Astrocyte (in vitro differentiated cells and primary cell): Measurements from ENCODE around the gene CCDC85B. TPM values are rescaled to one million over a fixed set of nuclear protein-coding genes. Genes with fewer than 3 reads are reported as not detected.

Experiments
- DNase-seq: peaks from one replicate; pipeline ENCODE4 v3.0.0-alpha.2; 2010; ENCODE audit warnings: low read depth
- FAIRE-seq: peaks from 2 replicates; lab custom pipeline; 2011; peaks lifted over from hg19 to GRCh38; lab: Jason Lieb, UNC
- H2AFZ ChIP-seq: 2 replicates; pipeline ENCODE4 v1.6.0; 2012; ENCODE audit warnings: low read depth, low read length, inconsistent platforms
- H3K27ac ChIP-seq: 2 replicates; pipeline ENCODE4 v1.5.1; 2011; ENCODE audit warnings: low read depth, low read length, inconsistent platforms
- H3K27me3 ChIP-seq: 2 replicates; pipeline ENCODE4 v1.6.0; 2011; ENCODE audit warnings: low read length, inconsistent platforms; ENCODE audit not compliant: insufficient read depth
- H3K36me3 ChIP-seq: 2 replicates; pipeline ENCODE4 v1.5.1; 2011; ENCODE audit warnings: low read length, inconsistent platforms; ENCODE audit not compliant: insufficient read depth
- H3K4me1 ChIP-seq: 2 replicates; pipeline ENCODE4 v1.5.1; 2011; ENCODE audit warnings: low read length, inconsistent platforms; ENCODE audit not compliant: insufficient read depth
- H3K4me2 ChIP-seq: 2 replicates; pipeline ENCODE4 v1.6.0; 2012; ENCODE audit warnings: low read length, inconsistent platforms
- H3K4me3 ChIP-seq: 2 replicates; pipeline ENCODE4 v1.5.1; 2011; ENCODE audit warnings: low read depth, mild to moderate bottlenecking, low read length, inconsistent platforms; ENCODE audit not compliant: insufficient read depth
- H3K79me2 ChIP-seq: 2 replicates; pipeline ENCODE4 v1.6.0; 2012; ENCODE audit warnings: mild to moderate bottlenecking, low read length, inconsistent platforms; ENCODE audit not compliant: insufficient read depth
- H3K9ac ChIP-seq: 2 replicates; pipeline ENCODE4 v1.6.0; 2012; ENCODE audit warnings: mild to moderate bottlenecking, low read length, inconsistent platforms
- H3K9me3 ChIP-seq: 2 replicates; pipeline ENCODE4 v1.5.1; 2012; ENCODE audit warnings: low read depth, mild to moderate bottlenecking, low read length, inconsistent platforms; ENCODE audit not compliant: insufficient read depth
- H4K20me1 ChIP-seq: 2 replicates; pipeline ENCODE4 v1.6.0; 2012; ENCODE audit warnings: low read length, inconsistent platforms; ENCODE audit not compliant: insufficient read depth
- H3K27ac Mint-ChIP-seq: one replicate; pipeline ENCODE4 v1.8.0; 2021; ENCODE audit warnings: mild to moderate bottlenecking, mixed read lengths; ENCODE audit not compliant: unreplicated experiment
- H3K27me3 Mint-ChIP-seq: one replicate; pipeline ENCODE4 v1.8.0; 2021; ENCODE audit warnings: low read depth, mixed read lengths; ENCODE audit not compliant: unreplicated experiment
- H3K36me3 Mint-ChIP-seq: one replicate; pipeline ENCODE4 v1.8.0; 2021; ENCODE audit warnings: low read depth, mixed read lengths; ENCODE audit not compliant: unreplicated experiment
- H3K4me1 Mint-ChIP-seq: one replicate; pipeline ENCODE4 v1.8.0; 2021; ENCODE audit warnings: low read depth, mixed read lengths; ENCODE audit not compliant: unreplicated experiment
- H3K4me3 Mint-ChIP-seq: one replicate; pipeline ENCODE4 v1.8.0; 2021; ENCODE audit warnings: mild to moderate bottlenecking, moderate library complexity, mixed read lengths; ENCODE audit not compliant: unreplicated experiment
- H3K9me3 Mint-ChIP-seq: one replicate; pipeline ENCODE4 v1.8.0; 2021; ENCODE audit warnings: mild to moderate bottlenecking, mixed read lengths; ENCODE audit not compliant: unreplicated experiment
- CTCF ChIP-seq: IDR thresholded peaks from 2 replicates; pipeline ENCODE4 v1.5.1; 2011; ENCODE audit warnings: low read depth, mild to moderate bottlenecking, inconsistent platforms, low read length, moderate library complexity; ENCODE audit not compliant: insufficient read depth
- EZH2 ChIP-seq: IDR thresholded peaks from 2 replicates; pipeline ENCODE4 v1.6.1; 2012; ENCODE audit warnings: mild to moderate bottlenecking, low read length, inconsistent platforms; ENCODE audit not compliant: insufficient read depth
- total RNA-seq: library from RNA; stranded (reverse); gene quantifications from 2 replicates; pipeline ENCODE4 v1.2.1, GENCODE V29; 2021

CCDC85B gene
- total RNA-seq, 1 donor from 2014 or later = 31.4 TPM

- no peak overlapping the region for H3K4me3 ChIP-seq
- H3K27ac Mint-ChIP-seq = no peak overlapping the region
- FAIRE-seq = no peak
These were observed 41.5 kb downstream of the CCDC85B start for GRCh38 chr11:65931773-65932557.

GRCh38 chr11:65932558-65932919, 42.1 kb downstream of the CCDC85B start:
- Histone ChIP-seq H3K36me3 (no peaks in the 10 kb centered on the region), H3K27ac (no peak overlapping the region), H3K9ac (no peak overlapping the region), H4K20me1 (no peaks in the 10 kb centered on the region), H3K27me3 (no peaks in the 10 kb centered on the region), H3K4me1 (peaks cover 7% of the 10 kb centered on the region), H3K4me2 (no peak overlapping the region), H3K9me3 (no peaks in the 10 kb centered on the region), H2AFZ (no peak overlapping the region), H3K4me3 (no peak overlapping the region), H3K79me2 (no peaks in the 10 kb centered on the region)
- H3K4me1 Mint-ChIP-seq = peaks cover 3% of the 10 kb centered on the region
- peaks cover 3% of the 10 kb centered on the region for H3K9me3 Mint-ChIP-seq
- DNase-seq (no peak), FAIRE-seq (no peak)
- no peak overlapping the region for H3K27ac Mint-ChIP-seq
- H3K27me3 Mint-ChIP-seq = no peaks in the 10 kb centered on the region
- TF ChIP-seq EZH2 (no peak), CTCF (no peak)
- H3K4me3 Mint-ChIP-seq = no peak overlapping the region
- H3K36me3 Mint-ChIP-seq = peaks cover 5% of the 10 kb centered on the region

More at GRCh38 chr11:65931773-65932557, 41.5 kb downstream of the CCDC85B start:
- no peak overlapping the region for H3K9ac ChIP-seq
- Mint-ChIP-seq H3K4me3 (no peak overlapping the region), H3K36me3 (peaks cover 5% of the 10 kb centered on the region), H3K27me3 (no peaks in the 10 kb centered on the region), H3K4me1 (peaks cover 3% of the 10 kb centered on the region), H3K9me3 (peaks cover 3% of the 10 kb centered on the region)
- no peak overlapping the region for H2AFZ ChIP-seq
- H3K4me1 ChIP-seq = peaks cover 7% of the 10 kb centered on the region
- no peak for DNase-seq
- no peak overlapping the region for H3K4me2 ChIP-seq
- no peaks in the 10 kb centered on the region for H3K36me3 ChIP-seq
- no peaks in the 10 kb centered on the region for H3K9me3 ChIP-seq
- no peaks in the 10 kb centered on the region for H3K27me3 ChIP-seq
- TF ChIP-seq CTCF (no peak), EZH2 (no peak)
- no peaks in the 10 kb centered on the region for H4K20me1 ChIP-seq
- H3K79me2 ChIP-seq = no peaks in the 10 kb centered on the region
- H3K27ac ChIP-seq = no peak overlapping the region

GRCh38 chr11:65934014-65934413, 43.5 kb downstream of the CCDC85B start:
- no peak overlapping the region for H3K4me3 ChIP-seq
- H3K27me3 ChIP-seq = no peaks in the 10 kb centered on the region
- TF ChIP-seq CTCF (no peak), EZH2 (no peak)
- H3K4me3 Mint-ChIP-seq = no peak overlapping the region
- no peak overlapping the region for H3K4me2 ChIP-seq
- H3K9me3 Mint-ChIP-seq = peaks cover 3% of the 10 kb centered on the region
- DNase-seq (no peak), FAIRE-seq (no peak)
- no peaks in the 10 kb centered on the region for H3K4me1 Mint-ChIP-seq
- H3K9ac ChIP-seq = no peak overlapping the region
- H3K4me1 ChIP-seq = peaks cover 7% of the 10 kb centered on the region
- H3K27me3 Mint-ChIP-seq = peaks cover 2% of the 10 kb centered on the region
- H3K9me3 ChIP-seq = no peaks in the 10 kb centered on the region
- H3K27ac Mint-ChIP-seq = no peak overlapping the region
- no peaks in the 10 kb centered on the region for H4K20me1 ChIP-seq
- H2AFZ ChIP-seq = no peak overlapping the region
- H3K36me3 Mint-ChIP-seq = peaks cover 2% of the 10 kb centered on the region
- H3K36me3 ChIP-seq = no peaks in the 10 kb centered on the region
- no peaks in the 10 kb centered on the region for H3K79me2 ChIP-seq
- H3K27ac ChIP-seq = no peak overlapping the region
